ES-I3 (cell line): ENCODE measurements around the gene AUTS2.

Source experiments
- H3K36me3 ChIP-seq: 2 replicates; pipeline ENCODE4 v1.6.1; 2013; ENCODE audit warnings: mild to moderate bottlenecking, low read length, control low read depth, moderate library complexity; ENCODE audit not compliant: insufficient read depth
- H3K4me1 ChIP-seq: 2 replicates; pipeline ENCODE4 v1.6.1; 2013; ENCODE audit warnings: mild to moderate bottlenecking, control low read depth, low read length; ENCODE audit not compliant: insufficient read depth
- H3K9ac ChIP-seq: 2 replicates; pipeline ENCODE4 v1.6.1; 2013; ENCODE audit warnings: low read depth, mild to moderate bottlenecking, low read length, moderate library complexity
- H3K9me3 ChIP-seq: 2 replicates; pipeline ENCODE4 v1.6.1; 2013; ENCODE audit warnings: mild to moderate bottlenecking, low read length, moderate library complexity; ENCODE audit not compliant: control insufficient read depth, insufficient read depth

The AUTS2 gene

GRCh38 chr7:70776627-70777101, 1178.4 kb downstream of the AUTS2 start:
- Histone ChIP-seq H3K36me3 (peaks cover 39% of the 10 kb centered on the region), H3K9me3 (no peaks in the 10 kb centered on the region), H3K9ac (no peak overlapping the region), H3K4me1 (peaks cover 28% of the 10 kb centered on the region)

GRCh38 chr7:70777251-70777650, 1179.0 kb downstream of the AUTS2 start:
- H3K9ac ChIP-seq: no peak overlapping the region
- H3K9me3 ChIP-seq: no peaks in the 10 kb centered on the region
- peaks cover 39% of the 10 kb centered on the region for H3K36me3 ChIP-seq
- peaks cover 23% of the 10 kb centered on the region for H3K4me1 ChIP-seq

- Histone ChIP-seq H3K4me1 (peaks cover 10% of the 10 kb centered on the region; the same call in 1 of the 2 replicates), H3K9ac (no peak overlapping the region), H3K36me3 (peaks cover 41% of the 10 kb centered on the region), H3K9me3 (no peaks in the 10 kb centered on the region)
These were observed 1180.3 kb downstream of the AUTS2 start for GRCh38 chr7:70778585-70778984.

GRCh38 chr7:70779321-70779720, 1181.0 kb downstream of the AUTS2 start:
- H3K9ac ChIP-seq: no peak overlapping the region
- peaks cover 3% of the 10 kb centered on the region; the same call in 1 of the 2 replicates for H3K4me1 ChIP-seq
- H3K9me3 ChIP-seq: no peaks in the 10 kb centered on the region
- peaks cover 40% of the 10 kb centered on the region for H3K36me3 ChIP-seq

GRCh38 chr7:70781922-70782311, 1183.6 kb downstream of the AUTS2 start:
- Histone ChIP-seq H3K36me3 (peaks cover 48% of the 10 kb centered on the region), H3K9ac (no peak overlapping the region), H3K4me1 (no peaks in the 10 kb centered on the region), H3K9me3 (no peaks in the 10 kb centered on the region)

GRCh38 chr7:70782796-70783195, 1184.5 kb downstream of the AUTS2 start:
- Histone ChIP-seq H3K4me1 (no peaks in the 10 kb centered on the region), H3K9me3 (no peaks in the 10 kb centered on the region), H3K9ac (no peak overlapping the region), H3K36me3 (peaks cover 47% of the 10 kb centered on the region)

GRCh38 chr7:70785427-70785826, 1187.2 kb downstream of the AUTS2 start:
- Histone ChIP-seq H3K36me3 (peaks cover 39% of the 10 kb centered on the region), H3K9ac (no peak overlapping the region), H3K4me1 (no peaks in the 10 kb centered on the region), H3K9me3 (no peaks in the 10 kb centered on the region)

- H3K4me1 ChIP-seq: no peaks in the 10 kb centered on the region
- no peaks in the 10 kb centered on the region for H3K9me3 ChIP-seq
- peaks cover 36% of the 10 kb centered on the region for H3K36me3 ChIP-seq
- no peak overlapping the region for H3K9ac ChIP-seq
These were observed 1187.8 kb downstream of the AUTS2 start for GRCh38 chr7:70786076-70786475.

- no peaks in the 10 kb centered on the region for H3K9me3 ChIP-seq
- peaks cover 41% of the 10 kb centered on the region for H3K36me3 ChIP-seq
- H3K4me1 ChIP-seq: no peaks in the 10 kb centered on the region
- H3K9ac ChIP-seq: no peak overlapping the region
These were observed 1189.0 kb downstream of the AUTS2 start for GRCh38 chr7:70787286-70787685.

GRCh38 chr7:70787771-70788170, 1189.5 kb downstream of the AUTS2 start:
- peaks cover 39% of the 10 kb centered on the region for H3K36me3 ChIP-seq

GRCh38 chr7:70788276-70788675, 1190.0 kb downstream of the AUTS2 start:
- peaks cover 37% of the 10 kb centered on the region for H3K36me3 ChIP-seq
- H3K4me1 ChIP-seq: no peaks in the 10 kb centered on the region
- H3K9me3 ChIP-seq: no peaks in the 10 kb centered on the region
- no peak overlapping the region for H3K9ac ChIP-seq

More at GRCh38 chr7:70787771-70788170, 1189.5 kb downstream of the AUTS2 start:
- Histone ChIP-seq H3K9ac (no peak overlapping the region), H3K9me3 (no peaks in the 10 kb centered on the region), H3K4me1 (no peaks in the 10 kb centered on the region)

- Histone ChIP-seq H3K9ac (no peak overlapping the region), H3K9me3 (no peaks in the 10 kb centered on the region), H3K4me1 (no peaks in the 10 kb centered on the region), H3K36me3 (peaks cover 40% of the 10 kb centered on the region)
These were observed 1191.4 kb downstream of the AUTS2 start for GRCh38 chr7:70789481-70790214.

- Histone ChIP-seq H3K9me3 (no peaks in the 10 kb centered on the region), H3K4me1 (no peaks in the 10 kb centered on the region), H3K36me3 (peaks cover 35% of the 10 kb centered on the region), H3K9ac (no peak overlapping the region)
These were observed 1192.2 kb downstream of the AUTS2 start for GRCh38 chr7:70790215-70791073.

GRCh38 chr7:70791341-70791740, 1193.1 kb downstream of the AUTS2 start:
- peaks cover 26% of the 10 kb centered on the region for H3K36me3 ChIP-seq
- H3K9me3 ChIP-seq: no peaks in the 10 kb centered on the region
- no peak overlapping the region for H3K9ac ChIP-seq
- no peaks in the 10 kb centered on the region for H3K4me1 ChIP-seq

GRCh38 chr7:70793060-70793459, 1194.8 kb downstream of the AUTS2 start:
- no peak overlapping the region for H3K9ac ChIP-seq
- no peaks in the 10 kb centered on the region for H3K9me3 ChIP-seq
- peaks cover 14% of the 10 kb centered on the region for H3K36me3 ChIP-seq
- no peaks in the 10 kb centered on the region for H3K4me1 ChIP-seq
